CD14-positive monocyte (primary cell): ENCODE results near the gene SIRPB2. TPM values are rescaled to one million over a fixed set of nuclear protein-coding genes. Genes with fewer than 3 reads are reported as not detected.
A peak's percentile ranks its signal among the peaks of the same experiment; 100 is the strongest.

Experiments
- DNase-seq, 3 donors: peaks; one replicate each; pipeline ENCODE4 v3.0.0-alpha.2; 2011 to 2022
- H2AFZ ChIP-seq: 2 replicates; pipeline ENCODE4 v1.6.0; 2012; ENCODE audit warnings: mild to moderate bottlenecking, low read depth, low read length, inconsistent platforms; ENCODE audit not compliant: insufficient read depth, poor library complexity, severe bottlenecking
- H3K27ac ChIP-seq, 2 donors: 1 replicate in 1 of 2; 2 replicates in 1 of 2; pipeline ENCODE4 v1.5.1; 2012 to 2013; ENCODE audit warnings: low read length in 2 of 2, control low read depth in 1 of 2, inconsistent platforms in 1 of 2, low read depth in 1 of 2, mild to moderate bottlenecking in 1 of 2
- H3K27me3 ChIP-seq, 2 donors: one replicate each; pipeline versions ENCODE4 v1.6.0 to v1.6.1; 2011 to 2013; ENCODE audit warnings: low read length in 2 of 2; ENCODE audit not compliant: control insufficient read depth in 2 of 2, insufficient read depth in 2 of 2
- H3K36me3 ChIP-seq, 2 donors: replicated peaks in 1 of 2; 1 replicate in 1 of 2; 2 replicates in 1 of 2; pipeline versions ENCODE4 v1.5.1 to v1.6.1; 2012 to 2013; ENCODE audit warnings: low read length in 2 of 2, control low read depth in 1 of 2, inconsistent platforms in 1 of 2, mild to moderate bottlenecking in 1 of 2; ENCODE audit not compliant: insufficient read depth in 2 of 2, control insufficient read depth in 1 of 2
- H3K4me1 ChIP-seq, 2 donors: 1 replicate in 1 of 2; 2 replicates in 1 of 2; pipeline versions ENCODE4 v1.5.1 to v1.6.1; 2012 to 2013; ENCODE audit warnings: low read length in 2 of 2, control low read depth in 1 of 2, inconsistent platforms in 1 of 2, mild to moderate bottlenecking in 1 of 2, moderate library complexity in 1 of 2; ENCODE audit not compliant: insufficient read depth in 2 of 2, control insufficient read depth in 1 of 2
- H3K4me2 ChIP-seq: replicated peaks from 2 replicates; pipeline ENCODE3; 2012; ENCODE audit warnings: low read length, moderate library complexity, mild to moderate bottlenecking; ENCODE audit not compliant: poor library complexity, severe bottlenecking; ENCODE audit errors: extremely low read depth
- H3K4me3 ChIP-seq, 3 experiments: fragments of 200-600 bp in 1 of 3; sonication (generic) in 1 of 3; replicated peaks in 1 of 3; 1 replicate in 2 of 3; 2 replicates in 1 of 3; pipeline ENCODE4 v1.5.1; 2011 to 2013; ENCODE audit warnings: low read length in 3 of 3, mild to moderate bottlenecking in 3 of 3, control low read depth in 2 of 3, low read depth in 2 of 3, inconsistent platforms in 1 of 3, moderate library complexity in 1 of 3
- H3K79me2 ChIP-seq: 2 replicates; pipeline ENCODE4 v1.6.0; 2012; ENCODE audit warnings: mild to moderate bottlenecking, control low read depth, inconsistent platforms, low read length, moderate library complexity; ENCODE audit not compliant: insufficient read depth
- H3K9ac ChIP-seq: 2 replicates; pipeline ENCODE4 v1.6.0; 2017; ENCODE audit warnings: low read length, mild to moderate bottlenecking; ENCODE audit not compliant: insufficient read depth, poor library complexity, severe bottlenecking
- H3K9me3 ChIP-seq, 2 donors: replicated peaks in 1 of 2; 1 replicate in 1 of 2; 2 replicates in 1 of 2; pipeline versions ENCODE4 v1.5.1 to v1.6.1; 2012 to 2013; ENCODE audit warnings: low read length in 2 of 2, control low read depth in 1 of 2; ENCODE audit not compliant: control insufficient read depth in 1 of 2, insufficient read depth in 1 of 2
- H4K20me1 ChIP-seq: 2 replicates; pipeline ENCODE4 v1.6.0; 2012; ENCODE audit warnings: mild to moderate bottlenecking, low read length, control low read depth, moderate library complexity; ENCODE audit not compliant: insufficient read depth
- H3K27ac Mint-ChIP-seq, 7 donors: one replicate each; pipeline ENCODE4 v1.8.0; 2020; ENCODE audit warnings: mild to moderate bottlenecking in 7 of 7, mixed read lengths in 7 of 7, moderate library complexity in 6 of 7, inconsistent platforms in 2 of 7
- H3K27me3 Mint-ChIP-seq, 3 donors: one replicate each; pipeline ENCODE4 v1.8.0; 2021 to 2022; ENCODE audit warnings: low read depth in 3 of 3, mild to moderate bottlenecking in 3 of 3, mixed read lengths in 3 of 3, moderate library complexity in 3 of 3, inconsistent platforms in 1 of 3
- H3K36me3 Mint-ChIP-seq, 2 donors: one replicate each; pipeline ENCODE4 v1.8.0; 2020; ENCODE audit warnings: mixed read lengths in 2 of 2, inconsistent platforms in 1 of 2, mild to moderate bottlenecking in 1 of 2
- H3K4me1 Mint-ChIP-seq: one replicate; pipeline ENCODE4 v1.8.0; 2020; ENCODE audit warnings: mild to moderate bottlenecking, mixed read lengths
- H3K4me3 Mint-ChIP-seq, 2 donors: one replicate each; pipeline ENCODE4 v1.8.0; 2020; ENCODE audit warnings: mild to moderate bottlenecking in 2 of 2, mixed read lengths in 2 of 2, moderate library complexity in 1 of 2
- H3K9me3 Mint-ChIP-seq, 7 donors: one replicate each; pipeline ENCODE4 v1.8.0; 2020 to 2022; ENCODE audit warnings: mixed read lengths in 7 of 7, mild to moderate bottlenecking in 6 of 7, moderate library complexity in 6 of 7, inconsistent platforms in 2 of 7
- CTCF ChIP-seq: fragments of 200-600 bp; IDR thresholded peaks from one replicate; pipeline ENCODE4 v1.8.0; 2022; ENCODE audit warnings: antibody characterized with exemption, mild to moderate bottlenecking
- whole genome bisulfite sequencing: methylation state at CpG from one replicate; pipeline ENCODE4 v1.1.5; 2013; ENCODE audit warnings: missing lambda C conversion rate; ENCODE audit not compliant: insufficient coverage; 5-methylcytosine and 5-hydroxymethylcytosine counted together
- intact Hi-C, 2 donors: fragments of 100-400 bp; cut with micrococcal nuclease; formaldehyde crosslinking; loops; one replicate each; pipeline versions ENCODE4 v1.15.0 to v1.15.1; 2023
- polyA plus RNA-seq, 3 donors: library from polyadenylated mRNA; depleted of rRNA in 1 of 3; unstranded in 2 of 3; stranded (reverse) in 1 of 3; fragments of 300-500 nt in 2 of 3; fragments of >200 nt in 1 of 3; fragmentation: Illumina TruSeq in 2 of 3; gene quantifications; 1 replicate in 2 of 3; 2 replicates in 1 of 3; pipeline ENCODE4 v1.2.3, GENCODE V29; 2012 to 2021

The SIRPB2 gene
- polyA plus RNA-seq, 3 donors = 81.5 to 174 (median 92.8) TPM

GRCh38 chr20:1478566-1478965 is 12.7 kb downstream of the SIRPB2 start:
- Histone ChIP-seq H3K36me3 (peaks cover 75 to 97% of the 10 kb centered on the region in 2 donors), H3K9me3 (no peaks in the 10 kb centered on the region), H3K4me1 (peaks cover 53 to 89% of the 10 kb centered on the region in 2 donors), H3K9ac (no peak overlapping the region), H3K4me2 (no peak overlapping the region), H3K4me3 (no peak overlapping the region), H3K27ac (peak overlapping the region in 1 of 2 donors; percentile 62), H4K20me1 (peaks cover 100% of the 10 kb centered on the region), H2AFZ (no peak overlapping the region), H3K27me3 (no peaks in the 10 kb centered on the region), H3K79me2 (peaks cover 100% of the 10 kb centered on the region)
- Mint-ChIP-seq H3K27me3 (peaks cover 0 to 3% (median 0%) of the 10 kb centered on the region in 3 donors), H3K4me1 (peaks cover 88% of the 10 kb centered on the region), H3K27ac (peak overlapping the region; percentile 38 to 81 (median 43)), H3K9me3 (peaks cover 0 to 2% (median 0%) of the 10 kb centered on the region in 7 donors), H3K36me3 (peaks cover 77 to 88% of the 10 kb centered on the region in 2 donors), H3K4me3 (no peak overlapping the region)
- DNase-seq = peak in 2 of 3 donors; percentile 10 to 60
- intact Hi-C loops = no loop called here
- no peak for TF ChIP-seq CTCF
- WGBS = 63% methylated on average over 3 of the region's 4 CpGs

GRCh38 chr20:1477896-1478490 is 13.2 kb downstream of the SIRPB2 start:
- Histone ChIP-seq H3K4me3 (no peak overlapping the region), H3K79me2 (peaks cover 100% of the 10 kb centered on the region), H4K20me1 (peaks cover 100% of the 10 kb centered on the region), H2AFZ (no peak overlapping the region), H3K9me3 (no peaks in the 10 kb centered on the region), H3K4me2 (no peak overlapping the region), H3K4me1 (peaks cover 55 to 89% of the 10 kb centered on the region in 2 donors), H3K9ac (no peak overlapping the region), H3K36me3 (peaks cover 75 to 97% of the 10 kb centered on the region in 2 donors), H3K27ac (peak overlapping the region in 1 of 2 donors; percentile 62), H3K27me3 (no peaks in the 10 kb centered on the region)
- peak overlapping the region; percentile 41 to 81 (median 72) for H3K27ac Mint-ChIP-seq
- peaks cover 0 to 3% (median 0%) of the 10 kb centered on the region in 3 donors for H3K27me3 Mint-ChIP-seq
- peaks cover 78 to 88% of the 10 kb centered on the region in 2 donors for H3K36me3 Mint-ChIP-seq
- peaks cover 0 to 3% (median 0%) of the 10 kb centered on the region in 7 donors for H3K9me3 Mint-ChIP-seq
- peaks cover 88% of the 10 kb centered on the region for H3K4me1 Mint-ChIP-seq
- H3K4me3 Mint-ChIP-seq = no peak overlapping the region
- DNase-seq = no peak
- WGBS = 88% methylated on average over 4 of the region's 7 CpGs
- no peak for TF ChIP-seq CTCF
- intact Hi-C loops = no loop called here
